ENCODE data around the gene MFNG.

GRCh38 chr22:37503850-37504249 lies 17.7 kb upstream of the MFNG start:
- no peak for TF ChIP-seq CTCF (IDR thresholded peaks at IDR 0.05; ENCODE audit: insufficient read depth, low read length)
- no peak for TF ChIP-seq GABPA (IDR thresholded peaks at IDR 0.05; ENCODE audit: low read depth)

Data from HL-60 (cell line).